ENCODE measurements around the gene MXI1.
A peak's percentile ranks its signal among the peaks of the same experiment; 100 is the strongest.

DNA sequence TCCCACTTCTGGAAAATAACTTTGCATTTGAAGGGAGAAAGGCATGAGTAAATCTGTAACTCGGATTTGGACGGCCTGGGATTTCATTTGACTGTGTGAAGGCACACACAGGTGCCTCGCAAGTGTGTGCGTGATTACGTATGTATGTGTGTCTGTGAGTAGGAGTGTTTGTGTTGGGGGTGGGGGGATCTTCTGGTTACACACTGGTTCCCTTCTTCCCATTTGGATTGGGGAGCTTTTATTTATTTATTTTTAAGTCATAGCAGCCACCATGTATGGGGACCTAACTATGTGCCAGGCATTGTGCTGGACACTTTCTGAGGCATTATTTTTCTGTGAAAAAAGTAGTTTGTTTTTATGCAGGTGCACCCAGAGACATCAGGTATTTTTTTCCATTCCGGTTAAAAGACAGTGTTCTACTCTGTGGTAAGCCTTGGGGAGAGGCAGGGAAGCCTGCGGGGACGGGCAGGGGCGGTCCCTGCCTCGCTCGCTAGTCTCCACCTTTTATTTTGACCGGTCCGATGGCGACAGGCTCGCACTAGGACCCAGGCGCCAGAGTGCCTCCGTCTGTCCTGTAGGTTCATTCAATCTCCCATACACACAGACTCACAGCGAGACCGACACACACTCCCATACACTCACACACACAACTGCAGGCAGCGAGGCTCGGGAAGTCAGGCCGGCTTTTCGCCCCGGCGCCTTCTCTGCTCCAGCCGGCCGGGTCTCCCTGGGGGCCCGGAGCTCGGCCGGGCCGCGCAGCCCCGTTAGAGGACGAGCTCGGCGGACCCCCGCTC, at the start of gene MXI1:
- TF ChIP-seq, protein P1, sequence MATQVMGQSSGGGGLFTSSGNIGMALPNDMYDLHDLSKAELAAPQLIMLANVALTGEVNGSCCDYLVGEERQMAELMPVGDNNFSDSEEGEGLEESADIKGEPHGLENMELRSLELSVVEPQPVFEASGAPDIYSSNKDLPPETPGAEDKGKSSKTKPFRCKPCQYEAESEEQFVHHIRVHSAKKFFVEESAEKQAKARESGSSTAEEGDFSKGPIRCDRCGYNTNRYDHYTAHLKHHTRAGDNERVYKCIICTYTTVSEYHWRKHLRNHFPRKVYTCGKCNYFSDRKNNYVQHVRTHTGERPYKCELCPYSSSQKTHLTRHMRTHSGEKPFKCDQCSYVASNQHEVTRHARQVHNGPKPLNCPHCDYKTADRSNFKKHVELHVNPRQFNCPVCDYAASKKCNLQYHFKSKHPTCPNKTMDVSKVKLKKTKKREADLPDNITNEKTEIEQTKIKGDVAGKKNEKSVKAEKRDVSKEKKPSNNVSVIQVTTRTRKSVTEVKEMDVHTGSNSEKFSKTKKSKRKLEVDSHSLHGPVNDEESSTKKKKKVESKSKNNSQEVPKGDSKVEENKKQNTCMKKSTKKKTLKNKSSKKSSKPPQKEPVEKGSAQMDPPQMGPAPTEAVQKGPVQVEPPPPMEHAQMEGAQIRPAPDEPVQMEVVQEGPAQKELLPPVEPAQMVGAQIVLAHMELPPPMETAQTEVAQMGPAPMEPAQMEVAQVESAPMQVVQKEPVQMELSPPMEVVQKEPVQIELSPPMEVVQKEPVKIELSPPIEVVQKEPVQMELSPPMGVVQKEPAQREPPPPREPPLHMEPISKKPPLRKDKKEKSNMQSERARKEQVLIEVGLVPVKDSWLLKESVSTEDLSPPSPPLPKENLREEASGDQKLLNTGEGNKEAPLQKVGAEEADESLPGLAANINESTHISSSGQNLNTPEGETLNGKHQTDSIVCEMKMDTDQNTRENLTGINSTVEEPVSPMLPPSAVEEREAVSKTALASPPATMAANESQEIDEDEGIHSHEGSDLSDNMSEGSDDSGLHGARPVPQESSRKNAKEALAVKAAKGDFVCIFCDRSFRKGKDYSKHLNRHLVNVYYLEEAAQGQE (IDR thresholded peaks at IDR 0.05), result no peak
- TF ChIP-seq RAD21 (IDR thresholded peaks at IDR 0.05), result peak; percentile 4 to 43
- TF ChIP-seq, protein P2, sequence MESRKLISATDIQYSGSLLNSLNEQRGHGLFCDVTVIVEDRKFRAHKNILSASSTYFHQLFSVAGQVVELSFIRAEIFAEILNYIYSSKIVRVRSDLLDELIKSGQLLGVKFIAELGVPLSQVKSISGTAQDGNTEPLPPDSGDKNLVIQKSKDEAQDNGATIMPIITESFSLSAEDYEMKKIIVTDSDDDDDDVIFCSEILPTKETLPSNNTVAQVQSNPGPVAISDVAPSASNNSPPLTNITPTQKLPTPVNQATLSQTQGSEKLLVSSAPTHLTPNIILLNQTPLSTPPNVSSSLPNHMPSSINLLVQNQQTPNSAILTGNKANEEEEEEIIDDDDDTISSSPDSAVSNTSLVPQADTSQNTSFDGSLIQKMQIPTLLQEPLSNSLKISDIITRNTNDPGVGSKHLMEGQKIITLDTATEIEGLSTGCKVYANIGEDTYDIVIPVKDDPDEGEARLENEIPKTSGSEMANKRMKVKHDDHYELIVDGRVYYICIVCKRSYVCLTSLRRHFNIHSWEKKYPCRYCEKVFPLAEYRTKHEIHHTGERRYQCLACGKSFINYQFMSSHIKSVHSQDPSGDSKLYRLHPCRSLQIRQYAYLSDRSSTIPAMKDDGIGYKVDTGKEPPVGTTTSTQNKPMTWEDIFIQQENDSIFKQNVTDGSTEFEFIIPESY (IDR thresholded peaks at IDR 0.05), result no peak
- TF ChIP-seq, protein P3, sequence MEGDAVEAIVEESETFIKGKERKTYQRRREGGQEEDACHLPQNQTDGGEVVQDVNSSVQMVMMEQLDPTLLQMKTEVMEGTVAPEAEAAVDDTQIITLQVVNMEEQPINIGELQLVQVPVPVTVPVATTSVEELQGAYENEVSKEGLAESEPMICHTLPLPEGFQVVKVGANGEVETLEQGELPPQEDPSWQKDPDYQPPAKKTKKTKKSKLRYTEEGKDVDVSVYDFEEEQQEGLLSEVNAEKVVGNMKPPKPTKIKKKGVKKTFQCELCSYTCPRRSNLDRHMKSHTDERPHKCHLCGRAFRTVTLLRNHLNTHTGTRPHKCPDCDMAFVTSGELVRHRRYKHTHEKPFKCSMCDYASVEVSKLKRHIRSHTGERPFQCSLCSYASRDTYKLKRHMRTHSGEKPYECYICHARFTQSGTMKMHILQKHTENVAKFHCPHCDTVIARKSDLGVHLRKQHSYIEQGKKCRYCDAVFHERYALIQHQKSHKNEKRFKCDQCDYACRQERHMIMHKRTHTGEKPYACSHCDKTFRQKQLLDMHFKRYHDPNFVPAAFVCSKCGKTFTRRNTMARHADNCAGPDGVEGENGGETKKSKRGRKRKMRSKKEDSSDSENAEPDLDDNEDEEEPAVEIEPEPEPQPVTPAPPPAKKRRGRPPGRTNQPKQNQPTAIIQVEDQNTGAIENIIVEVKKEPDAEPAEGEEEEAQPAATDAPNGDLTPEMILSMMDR (IDR thresholded peaks at IDR 0.05; ENCODE audit: low read depth, low read length, missing input control), result no peak
- TF ChIP-seq, protein P4, sequence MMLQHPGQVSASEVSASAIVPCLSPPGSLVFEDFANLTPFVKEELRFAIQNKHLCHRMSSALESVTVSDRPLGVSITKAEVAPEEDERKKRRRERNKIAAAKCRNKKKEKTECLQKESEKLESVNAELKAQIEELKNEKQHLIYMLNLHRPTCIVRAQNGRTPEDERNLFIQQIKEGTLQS (IDR thresholded peaks at IDR 0.05), result no peak
- TF ChIP-seq SP1 (IDR thresholded peaks at IDR 0.05), result no peak
- no peak for TF ChIP-seq TAF1 (conservative IDR thresholded peaks at IDR 0.05)
- TF ChIP-seq RXRA (IDR thresholded peaks at IDR 0.05), result no peak
- no peak for TF ChIP-seq FOXA1 (IDR thresholded peaks at IDR 0.05)
- no peak for TF ChIP-seq JUND (IDR thresholded peaks at IDR 0.05)
